Measurements from ENCODE around the gene C10orf143.
"Not testable (repeated sequence)": the region's sequence is repeated elsewhere in the genome, so short reads cannot be mapped to it uniquely, and the experiment has no call there.

Gene C10orf143

DNA sequence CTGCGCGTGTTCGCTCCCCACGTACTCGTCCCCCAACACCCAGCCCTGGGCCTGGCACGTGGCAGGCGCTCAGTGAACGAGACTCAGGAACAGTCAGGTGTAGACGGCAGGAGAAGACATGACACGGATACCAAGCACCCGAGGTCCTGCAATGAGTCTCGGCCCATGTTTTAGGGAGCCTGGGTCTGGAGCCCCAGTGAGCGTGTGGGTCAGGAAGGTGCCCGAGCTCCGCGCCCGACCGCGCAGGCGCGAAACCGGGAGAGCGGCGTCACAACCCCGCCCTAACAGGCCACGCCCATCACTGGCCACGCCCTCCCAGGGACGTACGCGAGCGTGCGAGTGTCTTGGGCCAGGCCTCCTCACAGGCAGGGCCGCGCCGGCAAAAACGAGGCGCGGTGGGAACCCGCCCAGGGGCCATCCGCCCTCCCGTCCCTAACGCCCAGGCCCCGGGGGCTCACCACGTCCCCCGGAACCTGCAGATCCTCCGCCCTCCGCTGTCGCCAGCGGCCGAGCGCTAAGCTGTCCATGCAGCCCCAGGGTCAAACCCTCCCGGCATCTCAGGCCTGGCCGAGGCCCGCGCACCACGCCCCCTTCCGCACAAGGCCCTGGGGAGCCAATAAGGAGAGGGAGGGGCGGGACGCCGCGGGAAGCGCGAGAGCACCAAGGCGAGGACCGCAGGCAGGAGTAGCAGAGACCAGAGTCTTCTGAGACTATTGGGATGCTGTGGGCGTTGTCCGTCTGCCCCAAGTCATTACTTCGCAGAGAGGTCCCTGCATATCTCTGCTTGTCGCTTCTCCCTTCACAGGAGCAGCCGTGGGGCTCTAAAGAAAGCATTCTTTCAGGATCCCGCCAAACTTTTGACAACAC lies at the start of gene C10orf143:
Gene C10orf143 (minus strand): TSS at position 585 of the 867 bp plus-strand sequence. CDS start 58 bp downstream, at position 527.
- DNase-seq (ENCODE audit: low spot score) = peak; percentile 94

DNA sequence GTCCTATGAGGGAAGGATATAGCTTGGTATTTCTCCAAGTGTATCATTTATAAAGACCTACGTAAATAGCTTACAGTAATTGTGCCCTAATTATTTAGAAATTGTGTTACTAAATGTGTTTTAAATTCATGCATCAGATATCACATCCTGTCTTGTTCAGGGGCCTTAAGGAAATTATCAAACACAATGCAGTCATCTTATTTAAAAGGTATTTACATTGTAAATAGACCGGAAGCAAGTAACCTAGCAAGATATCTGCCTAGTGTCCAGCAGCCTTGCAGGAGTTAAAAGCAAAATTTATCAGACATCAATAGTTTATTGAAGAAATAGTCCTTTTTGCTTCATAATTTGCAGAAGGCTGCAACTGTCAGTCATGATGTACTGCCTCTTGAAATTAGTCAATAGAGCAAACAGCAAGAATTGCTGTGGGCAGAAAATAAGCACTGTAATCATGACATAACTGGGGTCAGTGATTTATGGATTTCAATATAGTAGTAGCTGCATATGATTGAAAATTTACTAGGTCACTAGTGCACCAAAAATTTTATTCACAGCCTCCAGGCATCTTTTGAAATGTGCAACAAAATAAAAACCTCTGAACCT lies 48.7 kb upstream of the C10orf143 start:
- no peak for DNase-seq (ENCODE audit: low spot score)

DNA sequence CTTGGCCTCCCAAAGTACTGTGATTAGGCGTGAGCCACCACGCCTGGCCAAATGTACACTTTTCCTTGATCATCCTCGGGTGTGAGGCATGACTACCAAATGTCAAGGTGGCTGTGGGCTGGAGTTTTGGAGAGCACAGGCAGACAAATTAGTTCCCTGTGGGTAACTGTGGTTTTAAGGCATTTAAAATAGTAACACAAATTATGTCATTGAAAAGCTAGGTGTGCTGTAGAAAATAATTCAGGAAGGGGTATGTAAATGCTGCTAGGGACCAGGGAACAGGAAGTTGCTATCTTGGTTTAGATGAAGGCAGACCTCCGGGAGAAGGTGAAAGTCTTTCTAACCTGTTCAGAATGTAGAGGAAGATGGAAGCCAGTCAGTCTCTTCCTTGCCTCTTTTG lies 35.4 kb upstream of the C10orf143 start:
- no peak for DNase-seq (ENCODE audit: low spot score)

DNA sequence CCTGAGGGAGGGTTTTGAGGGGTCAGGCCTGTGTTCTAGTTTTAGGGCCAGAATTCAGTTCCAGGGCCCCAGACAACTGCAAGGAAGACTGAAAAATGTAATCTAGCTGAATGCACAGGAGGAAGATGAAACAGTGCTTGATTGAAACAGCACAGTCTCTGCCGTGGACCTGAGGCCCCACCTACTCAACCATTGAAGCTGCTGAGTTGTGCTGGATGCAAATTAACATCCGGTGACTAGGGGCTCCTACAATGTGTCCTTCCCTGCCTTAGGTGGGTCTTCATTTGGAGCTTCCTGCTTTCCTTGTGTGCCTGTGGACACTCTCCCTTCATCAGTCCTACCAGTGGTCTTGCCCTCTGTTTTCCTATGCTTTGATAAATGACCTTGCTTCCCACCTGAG lies 31.2 kb upstream of the C10orf143 start:
- DNase-seq (ENCODE audit: low spot score) = no peak

DNA sequence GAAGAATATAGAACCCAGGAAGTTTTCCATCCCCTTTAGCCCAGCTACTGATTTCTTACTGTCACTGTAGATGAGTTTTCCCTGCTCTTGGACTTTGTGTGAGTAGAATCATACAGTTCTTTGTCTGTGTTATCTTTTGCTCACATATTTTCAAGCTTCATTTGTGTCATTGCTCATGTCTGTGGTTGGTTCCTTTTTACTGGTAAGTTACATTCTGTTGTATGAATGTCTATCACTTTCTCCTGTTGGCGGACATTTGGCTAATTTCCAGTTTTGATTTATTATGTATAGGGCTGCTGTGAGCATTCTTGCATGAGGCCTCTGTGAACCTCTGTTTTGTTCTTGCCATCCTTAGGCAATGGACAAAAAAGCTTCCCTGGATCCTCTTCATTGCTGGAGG lies 30.8 kb upstream of the C10orf143 start:
- no peak for DNase-seq (ENCODE audit: low spot score)

DNA sequence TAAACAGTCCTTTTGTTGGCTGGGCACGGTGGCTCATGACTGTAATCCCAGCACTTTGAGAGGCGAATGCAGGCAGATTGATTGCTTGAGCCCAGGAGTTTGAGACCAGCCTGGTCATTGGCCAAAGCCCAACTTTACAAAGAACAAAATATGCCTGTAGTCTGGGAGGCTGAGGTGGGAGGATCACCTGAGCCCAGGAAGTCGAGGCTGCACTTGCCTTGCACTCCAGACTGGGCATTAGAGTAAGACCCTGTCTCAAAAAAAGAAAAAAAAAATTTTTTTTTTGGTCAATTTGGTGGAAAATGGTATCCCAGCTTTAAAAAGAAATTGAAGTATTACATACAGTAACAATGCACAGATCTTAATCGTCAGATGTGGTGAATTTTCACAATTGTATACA lies 30.4 kb upstream of the C10orf143 start:
- no peak for DNase-seq (ENCODE audit: low spot score)

DNA sequence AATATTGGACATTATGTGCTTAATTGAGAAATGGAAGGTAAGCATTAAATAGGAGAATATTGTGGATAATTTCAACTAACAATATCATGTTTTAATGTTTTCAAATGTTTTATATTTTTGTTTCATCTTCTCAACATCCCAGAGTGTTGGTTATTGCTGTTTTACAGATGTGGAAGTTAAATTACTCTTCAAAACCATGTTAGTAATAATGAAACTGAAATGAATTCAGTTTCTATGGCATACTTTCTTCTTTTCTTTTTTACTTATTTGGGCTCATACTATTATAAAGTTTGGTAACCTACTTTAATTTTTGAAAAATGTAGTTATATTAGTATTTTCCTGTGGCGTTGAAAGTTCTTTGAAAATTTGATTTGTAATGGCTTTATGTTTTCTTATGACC lies 29.8 kb upstream of the C10orf143 start:
- no peak for DNase-seq (ENCODE audit: low spot score)

DNA sequence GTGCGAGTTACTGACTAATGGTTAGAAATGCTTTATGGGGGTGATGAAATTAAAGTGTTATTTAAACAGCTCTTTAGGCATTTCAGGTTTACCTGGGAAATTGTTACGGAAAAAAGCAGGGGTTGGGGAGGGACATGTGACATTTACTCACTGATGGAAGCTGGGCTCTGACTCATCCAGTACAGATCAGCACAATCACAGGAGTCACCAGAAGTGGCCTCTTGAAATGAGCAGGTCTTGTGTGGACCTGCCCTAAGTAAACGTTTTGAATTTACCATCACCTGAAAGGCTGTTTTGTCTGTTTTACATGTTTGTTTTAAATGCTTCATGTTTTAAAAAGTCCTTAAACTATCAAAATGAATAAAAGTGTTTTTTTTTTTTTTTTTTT lies 27.8 kb upstream of the C10orf143 start:
- DNase-seq (ENCODE audit: low spot score) = peak; percentile 77

DNA sequence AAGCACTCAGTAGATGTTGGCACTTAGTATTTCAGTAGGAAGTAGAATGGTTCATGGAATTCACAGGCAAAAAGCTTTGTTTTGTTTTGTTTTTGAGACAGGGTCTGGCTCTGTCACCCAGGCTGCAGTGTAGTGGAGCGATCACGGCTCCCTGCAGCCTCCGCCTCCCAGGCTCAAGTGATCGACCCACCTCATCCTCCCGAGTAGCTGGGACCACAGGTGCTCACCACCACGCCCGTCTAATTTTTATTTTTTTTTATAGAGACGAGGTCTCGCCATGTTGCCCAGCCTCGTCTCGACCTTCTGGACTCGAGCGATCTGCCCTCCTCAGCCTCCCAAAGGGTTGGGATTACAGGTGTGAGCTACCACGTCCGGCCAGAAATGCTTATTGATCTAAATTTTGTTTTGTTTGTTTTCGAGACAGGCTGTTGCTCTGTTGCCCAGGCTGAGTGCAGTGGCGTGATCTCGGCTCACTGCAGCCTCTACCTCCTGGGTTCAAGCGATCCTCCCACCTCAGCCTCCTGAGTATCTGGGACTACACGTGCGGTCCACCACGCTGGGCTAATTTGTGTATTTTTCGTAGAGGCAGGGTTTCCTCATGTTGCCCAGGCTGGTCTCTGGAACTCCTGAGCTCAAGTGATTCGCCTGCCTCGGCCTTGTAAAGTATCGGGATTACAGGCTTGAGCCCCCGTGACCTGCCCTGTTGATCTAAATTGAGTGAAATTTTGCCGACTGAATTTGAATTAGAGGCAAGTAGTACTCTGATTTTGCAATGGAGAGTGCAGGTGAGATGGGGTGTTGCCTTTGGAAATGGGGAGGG lies 27.2 kb upstream of the C10orf143 start:
- no peak for DNase-seq (ENCODE audit: low spot score)

DNA sequence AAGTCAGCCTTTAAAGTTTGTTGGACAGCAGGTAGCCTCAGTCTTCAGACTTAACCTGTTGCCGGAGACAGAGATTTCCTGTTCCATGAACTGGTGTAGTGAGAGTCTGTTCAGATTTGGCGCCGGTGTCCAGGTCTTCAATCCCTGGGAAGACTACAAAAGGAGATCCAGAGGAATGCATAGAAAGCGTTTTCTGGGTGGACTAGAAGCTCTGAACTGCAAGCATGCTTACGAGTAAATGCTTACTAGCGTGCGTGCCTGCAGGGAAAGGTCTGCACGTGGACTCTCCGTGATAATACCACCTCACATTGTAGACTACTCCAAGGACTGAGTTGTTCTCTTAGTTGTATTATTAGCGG lies 26.4 kb upstream of the C10orf143 start:
- DNase-seq (ENCODE audit: low spot score) = peak; percentile 5

DNA sequence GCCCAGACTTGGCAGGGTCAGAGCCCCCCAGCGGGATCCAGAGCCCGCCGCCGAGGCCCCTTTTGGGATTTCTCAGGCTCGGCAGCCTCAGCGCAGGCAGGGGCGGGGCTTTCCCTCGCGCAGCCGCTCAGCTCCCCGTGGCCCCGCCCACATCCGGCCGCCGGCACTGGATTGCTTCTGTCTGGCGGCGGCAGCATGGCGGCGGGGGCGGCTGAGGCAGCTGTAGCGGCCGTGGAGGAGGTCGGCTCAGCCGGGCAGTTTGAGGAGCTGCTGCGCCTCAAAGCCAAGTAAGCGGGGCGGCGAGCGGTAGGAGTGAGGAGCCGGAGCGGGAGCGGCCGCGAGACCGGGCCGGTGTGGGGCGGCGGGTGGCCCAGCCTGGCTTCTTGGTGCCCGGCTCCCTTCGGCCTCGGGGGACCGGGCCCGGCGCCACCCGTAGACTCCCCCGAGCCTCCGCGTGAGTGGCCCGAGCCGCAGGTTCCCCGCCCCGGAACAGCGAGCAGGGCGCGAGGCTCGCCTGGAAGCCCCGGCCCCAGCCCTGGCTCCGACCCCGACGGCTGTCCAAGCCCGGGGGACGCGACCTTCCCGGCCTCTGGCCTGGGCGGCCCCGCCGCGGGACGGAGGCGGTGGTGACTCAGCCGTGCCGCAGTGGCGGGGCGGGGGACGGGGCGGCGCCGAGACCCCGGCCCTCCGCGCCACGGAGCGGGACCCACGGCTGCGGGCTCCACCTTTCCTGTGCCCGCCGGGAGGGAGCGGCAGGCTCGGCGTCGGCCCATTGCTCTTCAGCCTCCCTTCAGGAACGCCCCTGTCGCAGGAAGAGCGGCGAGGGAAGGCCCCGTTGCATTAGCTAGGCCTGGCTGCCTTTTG lies 25.8 kb upstream of the C10orf143 start, which contains the start of gene GLRX3:
Gene GLRX3 (plus strand): TSS at position 166 of the 864 bp plus-strand sequence. CDS start 30 bp downstream, at position 196.
- DNase-seq (ENCODE audit: low spot score) = peak; percentile 86

DNA sequence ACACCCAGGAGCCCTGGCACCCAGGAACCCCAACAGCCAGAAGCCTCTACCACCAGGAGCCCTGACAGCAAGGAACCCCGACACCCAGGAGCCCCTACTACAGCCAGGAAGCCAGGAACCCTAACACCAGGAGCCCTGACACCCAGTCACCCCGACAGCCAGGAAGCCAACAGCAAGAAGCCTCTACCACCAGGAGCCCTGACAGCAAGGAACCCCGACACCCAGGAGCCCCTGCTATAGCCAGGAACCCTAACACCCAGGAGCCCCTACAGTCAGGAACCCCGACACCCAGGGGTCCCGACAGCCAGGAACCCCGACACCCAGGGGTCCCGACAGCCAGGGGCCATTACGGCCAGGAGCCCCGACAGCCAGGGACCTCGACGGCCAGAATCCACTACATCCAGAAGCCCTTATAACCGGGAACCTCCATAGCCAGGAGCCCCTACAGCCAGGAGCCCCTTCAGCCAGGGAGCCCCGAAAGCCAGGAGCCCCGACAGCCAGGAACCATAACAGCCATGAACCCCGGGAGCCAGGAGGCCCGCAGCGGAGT lies 25.1 kb upstream of the C10orf143 start:
- DNase-seq (ENCODE audit: low spot score) = no peak

DNA sequence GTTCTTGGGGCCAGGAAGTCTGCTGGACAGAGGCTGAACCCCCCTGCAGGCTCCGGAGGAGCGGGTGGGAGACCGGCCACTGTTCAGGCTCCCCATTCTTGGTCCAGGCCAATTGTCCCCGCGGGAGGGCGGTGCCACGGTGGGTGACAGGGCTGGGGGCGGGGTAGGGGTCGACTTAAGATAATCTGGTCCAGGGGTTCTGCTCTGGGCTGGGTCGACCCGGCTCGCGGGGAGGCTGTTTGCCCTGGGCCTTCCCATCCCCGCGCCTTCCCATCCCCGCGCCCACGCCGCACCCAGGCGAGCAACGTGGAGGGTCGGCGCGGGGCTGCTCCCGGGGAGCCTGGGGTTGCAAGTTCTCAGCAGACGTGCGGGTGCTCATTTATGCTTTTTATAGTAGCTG lies 18.3 kb upstream of the C10orf143 start:
- DNase-seq (ENCODE audit: low spot score) = no peak

DNA sequence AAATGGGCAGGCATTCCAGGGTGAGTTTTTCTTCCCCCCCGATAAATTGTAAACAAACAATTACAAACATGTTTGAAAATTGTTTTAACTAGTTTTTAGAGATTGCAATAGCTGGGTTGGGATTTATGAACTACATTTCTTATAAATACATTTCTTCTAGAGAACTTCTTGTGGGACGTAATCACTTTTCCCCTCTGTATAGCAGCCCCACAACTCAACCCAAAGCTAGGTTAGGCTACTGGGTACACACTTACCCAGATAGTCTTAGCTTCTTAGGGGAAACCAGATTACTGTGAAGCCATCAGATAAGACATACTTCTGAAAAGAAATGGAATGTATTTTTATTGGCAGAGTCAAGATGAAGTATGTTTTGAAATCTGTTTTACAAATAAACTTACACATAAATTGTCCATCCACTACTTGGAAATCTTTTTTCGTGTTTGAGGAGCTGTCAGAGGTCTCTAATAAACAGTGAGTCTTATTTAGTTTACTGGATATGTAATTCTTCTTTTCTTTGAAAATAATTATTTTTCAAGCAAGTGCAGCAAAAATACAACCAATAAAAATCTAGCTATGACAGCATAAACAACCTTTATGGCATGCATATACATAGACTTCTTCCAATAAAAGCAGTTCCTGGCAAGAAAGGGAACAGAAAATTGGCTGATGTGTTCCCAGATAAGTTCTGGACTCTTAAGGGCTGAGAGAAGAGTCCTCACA lies 17.6 kb upstream of the C10orf143 start:
- no peak for DNase-seq (ENCODE audit: low spot score)

DNA sequence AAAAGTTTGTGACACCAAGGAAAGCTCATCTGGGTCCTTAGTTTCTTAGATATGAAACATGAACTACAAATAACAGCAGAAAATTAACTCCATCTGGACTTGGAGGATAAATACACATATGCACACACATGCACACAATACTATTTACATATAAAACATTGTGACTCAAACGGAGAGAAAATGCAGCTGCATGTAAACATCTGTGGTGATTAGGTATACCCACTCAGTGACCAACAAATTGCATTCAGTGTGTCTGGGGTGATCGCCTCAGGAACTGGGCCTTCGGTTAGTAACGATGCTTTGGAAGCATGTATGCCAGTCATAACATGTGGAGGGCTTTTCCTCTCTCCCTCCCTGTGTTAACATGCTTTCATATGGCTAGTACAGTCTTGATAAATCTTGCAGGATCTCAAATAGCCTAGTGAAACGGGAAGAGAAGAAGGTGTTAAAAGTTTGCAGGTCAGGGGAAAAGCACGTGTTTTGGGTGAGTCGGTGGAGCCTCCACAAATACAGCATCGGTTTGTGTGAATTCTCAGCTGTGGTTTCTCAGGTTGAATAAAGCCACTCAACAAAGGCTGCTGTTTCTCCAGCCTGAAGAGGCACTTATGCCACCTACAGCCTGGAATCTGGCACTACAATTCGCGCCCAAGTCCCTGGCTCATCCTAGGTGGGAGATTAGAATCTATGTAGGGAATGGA lies 16.9 kb upstream of the C10orf143 start:
- peak; percentile 62 for DNase-seq (ENCODE audit: low spot score)

DNA sequence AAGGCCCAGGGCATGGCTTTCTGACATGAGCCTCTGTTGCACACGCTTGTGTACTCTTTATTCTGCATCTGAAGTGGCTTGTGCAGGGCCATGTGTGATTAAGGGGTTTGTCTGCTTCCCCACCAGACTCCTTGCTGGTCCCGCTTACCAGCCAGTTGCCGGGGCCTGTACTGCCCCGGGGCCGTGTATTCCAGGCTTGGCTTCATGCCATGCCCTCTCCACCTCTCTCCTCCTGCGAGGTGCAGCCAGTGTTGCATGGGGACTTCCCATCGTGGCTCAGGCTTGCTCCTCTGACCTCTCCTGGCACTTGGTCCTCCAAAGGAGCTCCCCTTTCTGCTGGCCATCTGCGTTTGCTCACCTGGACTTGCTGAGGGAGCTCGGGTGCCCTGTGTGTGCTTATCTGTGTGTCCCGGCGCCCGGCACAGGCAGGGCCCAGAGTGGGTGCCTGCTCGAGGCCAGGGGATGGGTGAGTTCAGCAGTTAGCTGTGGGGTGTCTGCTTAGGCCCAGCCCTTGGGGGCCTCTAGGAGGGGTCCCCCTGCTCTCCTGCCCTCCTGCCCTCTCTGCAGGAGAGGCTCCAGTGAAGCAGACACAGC lies 11.0 kb upstream of the C10orf143 start:
- DNase-seq (ENCODE audit: low spot score) = no peak

DNA sequence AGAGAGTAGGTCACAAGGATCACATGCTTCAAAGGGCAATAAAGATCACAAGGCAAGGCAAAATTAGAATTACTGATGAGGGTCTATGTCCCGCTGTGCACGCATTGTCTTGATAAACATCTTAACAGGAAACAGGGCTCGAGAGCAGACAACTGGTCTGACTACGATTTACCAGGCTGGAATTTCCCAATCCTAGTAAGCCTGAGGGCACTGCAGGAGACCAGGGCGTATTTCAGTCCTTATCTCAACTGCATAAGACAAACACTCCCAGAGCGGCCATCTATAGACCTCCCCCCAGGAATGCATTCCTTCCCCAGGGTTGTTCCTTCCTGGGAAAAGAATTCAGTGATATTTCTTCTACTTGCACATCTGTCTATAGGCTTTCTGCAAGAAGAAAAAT lies 6.9 kb upstream of the C10orf143 start:
- DNase-seq (ENCODE audit: low spot score) = not testable (repeated sequence)

DNA sequence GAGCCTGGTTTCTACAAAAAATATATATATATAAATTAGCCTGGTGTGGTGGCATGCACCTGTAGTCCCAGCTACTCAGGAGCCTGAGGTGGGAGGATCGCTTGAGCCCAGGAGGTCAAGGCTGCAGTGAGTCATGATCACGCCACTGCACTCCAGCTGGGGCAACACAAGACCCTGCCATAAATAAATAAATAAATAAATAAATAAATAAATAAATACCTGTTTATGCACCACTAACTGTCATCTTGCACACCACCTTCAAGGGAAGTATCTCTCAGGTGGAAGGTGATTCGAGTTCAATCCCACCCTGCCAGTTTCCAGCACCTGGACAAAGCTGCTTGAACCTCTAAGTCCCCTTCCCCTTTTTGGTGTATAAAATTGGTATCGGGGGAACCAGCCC lies 6.3 kb upstream of the C10orf143 start:
- not testable (repeated sequence) for DNase-seq (ENCODE audit: low spot score)

DNA sequence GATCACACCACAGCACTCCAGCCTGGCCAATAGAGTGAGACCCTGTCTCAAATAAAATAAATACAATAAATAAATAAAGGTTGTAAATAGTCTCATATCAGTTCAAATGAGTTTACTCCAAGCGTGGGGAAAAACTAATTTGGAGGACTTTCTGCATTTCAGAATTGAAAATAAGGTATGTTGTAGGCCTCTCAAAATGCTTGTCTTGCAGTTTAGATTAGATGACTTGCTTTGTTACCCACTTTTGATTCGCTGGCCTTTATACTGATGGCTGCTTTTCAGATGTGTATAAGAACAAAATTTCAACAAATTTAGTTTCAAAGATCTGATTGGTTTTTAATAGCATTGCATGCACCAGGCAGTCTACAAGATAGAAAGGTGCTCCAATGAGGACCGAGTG lies 2.2 kb upstream of the C10orf143 start:
- DNase-seq (ENCODE audit: low spot score) = no peak

DNA sequence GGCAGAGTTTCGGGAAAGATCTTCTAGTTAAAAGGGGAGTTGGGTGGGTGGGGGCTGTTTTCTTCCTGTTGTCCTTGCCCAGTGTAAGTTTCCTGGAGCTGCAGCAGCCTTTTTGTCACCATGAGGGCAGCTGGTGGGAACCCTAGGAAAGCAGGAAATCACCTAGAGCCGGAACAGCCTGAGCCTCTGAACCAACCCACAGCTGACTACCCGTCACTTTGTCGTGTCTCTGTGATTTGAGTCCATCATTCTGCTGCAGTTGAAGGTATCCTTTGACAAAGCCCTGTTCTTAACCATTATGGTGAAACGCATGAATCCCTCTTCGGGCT lies 1.2 kb upstream of the C10orf143 start:
- DNase-seq (ENCODE audit: low spot score) = peak; percentile 27
